ENCODE results near the gene PBRM1. TPM values are rescaled to one million over a fixed set of nuclear protein-coding genes. Genes with fewer than 3 reads are reported as not detected.
A peak's percentile ranks its signal among the peaks of the same experiment; 100 is the strongest.

The PBRM1 gene
- total RNA-seq, 1 donor from 2014 or later = 67.1 TPM

GRCh38 chr3:52552089-52552488 is 133.6 kb downstream of the PBRM1 start:
- H3K27ac ChIP-seq = no peak overlapping the region
- TF ChIP-seq CTCF (IDR thresholded peaks at IDR 0.05) = no peak
- H3K4me1 ChIP-seq = no peaks in the 10 kb centered on the region
- no peaks in the 10 kb centered on the region for H3K9me3 ChIP-seq
- ATAC-seq = peak; percentile 74
- peaks cover 93% of the 10 kb centered on the region for H3K36me3 ChIP-seq
- H3K4me3 ChIP-seq = no peak overlapping the region
- intact Hi-C loops (cut with DNase I) = no loop called here
- H3K27me3 ChIP-seq = no peaks in the 10 kb centered on the region
- DNase-seq = no peak

GRCh38 chr3:52551118-52551517 is 134.6 kb downstream of the PBRM1 start:
- Histone ChIP-seq H3K4me3 (no peak overlapping the region), H3K9me3 (no peaks in the 10 kb centered on the region), H3K36me3 (peaks cover 94% of the 10 kb centered on the region), H3K27ac (no peak overlapping the region), H3K4me1 (no peaks in the 10 kb centered on the region), H3K27me3 (no peaks in the 10 kb centered on the region)
- TF ChIP-seq CTCF (IDR thresholded peaks at IDR 0.05) = no peak
- intact Hi-C loops (cut with DNase I) = no loop called here
- peak; percentile 33 for ATAC-seq
- no peak for DNase-seq

GRCh38 chr3:52547143-52547542 is 138.6 kb downstream of the PBRM1 start:
- Histone ChIP-seq H3K27ac (no peak overlapping the region), H3K27me3 (no peaks in the 10 kb centered on the region), H3K4me3 (no peak overlapping the region), H3K4me1 (no peaks in the 10 kb centered on the region), H3K36me3 (peaks cover 88% of the 10 kb centered on the region), H3K9me3 (no peaks in the 10 kb centered on the region)
- no peak for TF ChIP-seq CTCF (IDR thresholded peaks at IDR 0.05)
- DNase-seq = no peak
- no peak for ATAC-seq
- intact Hi-C loops (cut with DNase I) = no loop called here

DNA sequence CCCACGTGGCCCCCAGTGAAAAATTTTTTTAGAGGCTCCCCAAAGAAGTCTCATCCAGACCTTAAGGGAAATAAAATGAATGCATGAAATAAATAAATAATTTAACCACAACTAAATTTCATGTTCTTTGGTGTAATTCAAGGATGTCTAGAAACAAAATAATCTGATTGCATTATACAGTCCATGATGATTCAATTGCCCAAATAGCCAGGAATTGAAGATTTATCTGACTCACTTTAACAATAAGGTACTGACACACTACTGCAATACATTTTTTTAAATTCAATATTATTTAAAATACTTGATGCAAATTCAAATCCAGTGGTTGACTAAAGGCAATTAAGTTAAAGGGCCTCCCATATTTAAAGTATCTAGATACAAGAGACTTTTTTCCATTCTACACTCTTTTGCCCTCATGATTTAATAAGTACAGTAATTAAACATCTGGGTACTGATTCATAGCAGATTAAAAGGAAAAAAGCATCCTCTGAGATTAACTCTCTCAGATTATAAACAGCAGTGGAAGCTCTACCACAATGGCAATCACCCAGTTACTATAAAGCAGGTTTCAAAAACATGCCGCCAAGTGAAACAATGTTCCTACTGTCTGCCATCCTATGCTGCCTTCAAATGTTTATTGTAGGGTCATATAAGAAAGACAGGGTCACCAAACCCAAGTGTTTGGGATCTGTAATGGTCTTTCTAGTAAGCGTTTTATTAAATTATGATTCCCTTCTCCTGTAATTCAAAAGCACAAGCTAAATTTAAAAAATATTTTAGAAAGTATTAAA is 139.4 kb downstream of the PBRM1 start:
- ATAC-seq (no peak), DNase-seq (no peak)
- no peaks in the 10 kb centered on the region for H3K4me1 ChIP-seq
- peaks cover 80% of the 10 kb centered on the region for H3K36me3 ChIP-seq
- H3K9me3 ChIP-seq = no peaks in the 10 kb centered on the region
- intact Hi-C loops (cut with DNase I) = no loop called here
- H3K27me3 ChIP-seq = no peaks in the 10 kb centered on the region
- no peak overlapping the region for H3K4me3 ChIP-seq
- no peak for TF ChIP-seq CTCF (IDR thresholded peaks at IDR 0.05)
- peak overlapping the region; percentile 14 for H3K27ac ChIP-seq

DNA sequence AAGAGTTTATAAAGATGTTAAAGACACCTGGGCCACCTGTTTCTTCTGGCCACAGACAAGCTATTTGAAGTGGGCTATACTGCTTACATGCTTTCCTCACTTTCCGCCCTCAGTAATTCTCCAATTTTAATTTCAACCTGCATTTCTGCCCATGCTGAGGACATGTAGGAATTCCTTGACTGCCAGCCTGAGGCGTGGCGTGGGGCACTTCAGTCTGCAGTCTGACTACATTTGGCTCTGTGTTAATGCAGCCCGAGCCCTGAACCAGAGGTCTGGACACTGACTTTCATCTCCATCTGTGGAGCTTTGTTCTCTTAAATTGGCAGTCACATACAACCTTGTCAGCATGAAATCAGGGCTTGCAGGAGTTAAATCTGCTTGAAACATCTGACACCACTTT is 140.8 kb downstream of the PBRM1 start:
- Histone ChIP-seq H3K36me3 (peaks cover 79% of the 10 kb centered on the region), H3K9me3 (no peaks in the 10 kb centered on the region), H3K27ac (peak overlapping the region; percentile 14), H3K27me3 (no peaks in the 10 kb centered on the region), H3K4me1 (peaks cover 2% of the 10 kb centered on the region), H3K4me3 (no peak overlapping the region)
- DNase-seq = peak; percentile 69
- peak; percentile 91 for ATAC-seq
- no peak for TF ChIP-seq CTCF (IDR thresholded peaks at IDR 0.05)
- intact Hi-C loops (cut with DNase I) = no loop called here

All from upper lobe of right lung (tissue), 1 donor.